GM18520 (cell line): ENCODE data around the gene MIB2.
"Not testable (repeated sequence)": the region's sequence is repeated elsewhere in the genome, so short reads cannot be mapped to it uniquely, and the experiment has no call there.

Experiments
- ATAC-seq: cut with Tn5 transposase; IDR thresholded peaks from one replicate; pipeline ENCODE4 v1.9.1; 2021; ENCODE audit not compliant: unreplicated experiment

Gene MIB2

DNA sequence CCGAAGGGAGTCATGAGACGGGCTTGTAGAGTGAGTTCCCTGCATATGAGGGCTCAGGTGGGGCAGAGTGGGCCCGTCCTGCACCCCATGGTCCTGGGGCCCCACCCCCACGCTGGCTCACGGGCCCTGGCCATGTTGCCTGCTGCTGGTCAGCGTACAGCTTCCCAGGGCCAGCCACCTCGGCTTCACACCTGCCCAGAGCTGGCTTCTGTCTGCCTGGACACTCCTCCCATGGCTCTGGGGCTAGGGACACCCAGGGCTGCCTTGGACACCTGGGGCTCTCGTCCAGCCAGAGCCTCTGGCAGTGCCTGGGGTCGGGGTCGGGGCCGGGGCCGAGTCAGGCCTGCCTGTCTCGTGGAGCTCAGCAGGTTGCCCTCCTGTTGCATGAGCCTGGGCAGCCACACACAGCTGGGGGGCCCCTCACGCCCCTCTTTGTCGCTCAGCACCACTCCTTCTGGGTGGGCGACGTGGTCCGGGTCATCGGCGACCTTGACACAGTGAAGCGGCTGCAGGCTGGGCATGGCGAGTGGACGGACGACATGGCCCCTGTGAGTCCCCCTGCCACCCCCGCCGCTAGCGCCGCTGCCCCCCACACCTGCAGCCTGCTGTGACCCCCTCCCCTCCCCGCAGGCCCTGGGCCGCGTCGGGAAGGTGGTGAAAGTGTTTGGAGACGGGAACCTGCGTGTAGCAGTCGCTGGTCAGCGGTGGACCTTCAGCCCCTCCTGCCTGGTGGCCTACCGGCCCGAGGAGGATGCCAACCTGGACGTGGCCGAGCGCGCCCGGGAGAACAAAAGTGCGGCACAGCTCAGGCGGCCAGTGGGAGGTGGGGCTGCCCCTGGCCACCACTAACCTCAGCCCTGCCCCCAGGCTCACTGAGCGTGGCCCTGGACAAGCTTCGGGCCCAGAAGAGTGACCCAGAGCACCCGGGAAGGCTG is 11.2 kb downstream of the MIB2 start:
- no peak for ATAC-seq

DNA sequence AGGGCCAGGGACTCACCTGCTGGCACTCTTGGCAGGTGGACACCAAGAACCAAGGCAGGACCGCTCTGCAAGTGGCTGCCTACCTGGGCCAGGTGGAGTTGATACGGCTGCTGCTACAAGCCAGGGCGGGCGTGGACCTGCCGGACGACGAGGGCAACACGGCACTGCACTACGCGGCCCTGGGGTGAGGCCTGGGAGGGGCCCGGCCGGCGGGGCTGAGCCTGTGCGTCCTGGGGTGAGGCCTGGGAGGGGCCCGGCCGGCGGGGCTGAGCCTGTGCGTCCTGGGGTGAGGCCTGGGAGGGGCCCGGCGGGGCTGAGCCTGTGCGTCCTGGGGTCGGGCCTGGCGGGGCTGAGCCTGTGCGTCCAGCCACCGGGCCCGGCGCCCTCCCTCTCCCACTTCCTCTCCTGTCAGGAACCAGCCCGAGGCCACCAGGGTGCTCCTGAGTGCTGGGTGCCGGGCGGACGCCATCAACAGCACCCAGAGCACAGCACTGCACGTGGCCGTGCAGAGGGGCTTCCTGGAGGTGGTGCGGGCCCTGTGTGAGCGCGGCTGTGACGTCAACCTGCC is 12.0 kb downstream of the MIB2 start:
- no peak for ATAC-seq

- no peak for ATAC-seq
Measured at GRCh38 chr1:1627829-1628753, 12.8 kb downstream of the MIB2 start.

DNA sequence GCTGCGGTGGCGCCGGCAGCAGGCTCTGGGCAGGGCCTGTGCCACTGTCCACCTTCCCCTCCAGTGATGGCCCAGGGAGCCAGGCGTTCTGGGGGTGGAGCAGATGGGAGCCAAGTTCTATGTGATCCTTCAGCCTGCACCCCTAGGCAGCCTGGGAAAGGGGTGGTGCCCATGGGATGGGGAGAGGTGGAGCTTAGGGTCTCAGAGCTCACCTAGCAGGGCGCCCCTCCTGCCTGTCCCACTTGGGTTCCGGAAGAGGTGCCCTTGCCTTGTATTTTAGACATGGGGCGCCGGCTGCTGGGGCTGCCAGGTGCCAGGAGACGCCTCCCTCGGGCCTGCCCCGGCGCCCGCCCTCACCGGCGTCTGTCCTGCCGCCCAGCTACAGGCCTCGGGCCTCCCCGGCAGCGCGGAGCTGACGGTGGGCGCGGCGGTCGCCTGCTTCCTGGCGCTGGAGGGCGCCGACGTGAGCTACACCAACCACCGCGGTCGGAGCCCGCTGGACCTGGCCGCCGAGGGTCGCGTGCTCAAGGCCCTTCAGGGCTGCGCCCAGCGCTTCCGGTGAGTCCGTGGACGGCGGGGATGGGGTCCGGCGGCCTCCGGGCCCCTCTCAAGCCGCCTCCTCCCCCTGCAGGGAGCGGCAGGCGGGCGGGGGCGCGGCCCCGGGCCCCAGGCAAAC is 13.6 kb downstream of the MIB2 start:
- no peak for ATAC-seq

- no peak for ATAC-seq
Measured at GRCh38 chr1:1629430-1630190, 14.3 kb downstream of the MIB2 start.

DNA sequence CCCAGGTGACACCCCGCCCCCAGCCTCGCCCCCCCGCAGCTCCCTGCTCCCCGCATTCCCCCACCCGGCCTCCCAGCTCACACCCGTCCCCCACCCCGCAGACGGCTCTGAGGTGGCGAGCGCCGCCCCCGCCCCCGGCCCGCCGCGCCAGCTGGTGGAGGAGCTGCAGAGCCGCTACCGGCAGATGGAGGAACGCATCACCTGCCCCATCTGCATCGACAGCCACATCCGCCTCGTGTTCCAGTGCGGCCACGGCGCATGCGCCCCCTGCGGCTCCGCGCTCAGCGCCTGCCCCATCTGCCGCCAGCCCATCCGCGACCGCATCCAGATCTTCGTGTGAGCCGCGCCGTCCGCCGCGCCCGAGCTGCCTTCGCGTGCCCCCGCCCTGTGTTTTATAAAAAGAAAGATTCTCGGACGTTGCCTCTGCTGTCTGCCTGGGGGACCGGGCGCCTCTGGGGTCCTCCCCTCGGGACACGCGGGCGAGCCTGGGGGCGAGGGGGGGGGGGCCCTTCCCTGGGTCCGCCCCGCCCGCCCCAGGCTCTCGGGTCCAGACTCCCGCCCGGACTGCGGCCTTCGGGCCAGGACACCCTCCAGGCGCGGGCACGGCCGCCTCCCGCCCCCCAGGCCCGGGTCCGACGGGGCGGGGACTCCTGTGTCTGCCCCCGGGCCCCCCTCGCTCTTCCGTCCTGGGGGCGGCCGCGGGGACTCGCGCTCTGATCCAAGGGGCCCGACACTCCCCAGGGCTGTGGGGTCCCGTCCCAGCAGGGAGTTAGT is 15.1 kb downstream of the MIB2 start:
- peak; percentile 63 for ATAC-seq

DNA sequence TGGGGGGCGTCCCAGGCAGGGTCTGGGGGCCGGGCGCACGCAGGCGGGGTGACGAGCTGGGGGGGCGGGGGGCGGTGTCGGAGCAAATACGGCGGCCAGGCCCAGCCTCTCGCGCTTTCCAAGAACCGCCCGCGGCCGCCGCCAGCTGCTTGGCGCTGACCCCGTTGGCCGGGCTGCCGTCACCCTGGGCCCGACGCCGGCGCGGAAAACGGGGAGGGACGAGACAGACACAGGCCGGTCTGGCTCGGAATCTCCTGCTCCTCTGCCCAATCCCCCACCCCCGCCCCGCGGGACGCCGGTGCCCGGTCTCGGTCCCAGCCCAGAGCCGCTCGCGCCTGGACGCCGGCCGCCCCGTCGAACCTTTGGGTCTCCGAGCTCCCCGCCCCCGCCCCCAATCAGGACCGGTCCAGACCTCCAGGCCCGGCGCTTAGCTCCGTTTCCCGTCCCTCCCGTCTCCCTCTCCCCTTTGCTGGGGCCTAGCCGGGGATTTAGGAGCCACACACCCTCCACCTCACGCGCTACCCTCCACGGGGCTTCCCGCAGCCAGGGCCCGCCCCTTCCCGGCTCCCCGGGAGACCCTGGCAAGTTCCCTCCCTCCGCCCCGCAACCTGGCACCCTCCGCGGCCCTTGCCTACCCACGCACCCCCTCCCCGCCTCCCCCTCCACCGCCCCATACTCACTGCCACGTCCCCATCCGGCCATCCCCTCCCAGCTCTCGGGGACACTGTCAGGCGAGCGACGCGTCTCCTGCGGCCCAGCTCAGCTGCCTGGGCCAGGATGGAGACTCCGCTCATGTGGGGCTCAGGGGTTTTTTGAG is 15.9 kb downstream of the MIB2 start:
- ATAC-seq, result no peak

DNA sequence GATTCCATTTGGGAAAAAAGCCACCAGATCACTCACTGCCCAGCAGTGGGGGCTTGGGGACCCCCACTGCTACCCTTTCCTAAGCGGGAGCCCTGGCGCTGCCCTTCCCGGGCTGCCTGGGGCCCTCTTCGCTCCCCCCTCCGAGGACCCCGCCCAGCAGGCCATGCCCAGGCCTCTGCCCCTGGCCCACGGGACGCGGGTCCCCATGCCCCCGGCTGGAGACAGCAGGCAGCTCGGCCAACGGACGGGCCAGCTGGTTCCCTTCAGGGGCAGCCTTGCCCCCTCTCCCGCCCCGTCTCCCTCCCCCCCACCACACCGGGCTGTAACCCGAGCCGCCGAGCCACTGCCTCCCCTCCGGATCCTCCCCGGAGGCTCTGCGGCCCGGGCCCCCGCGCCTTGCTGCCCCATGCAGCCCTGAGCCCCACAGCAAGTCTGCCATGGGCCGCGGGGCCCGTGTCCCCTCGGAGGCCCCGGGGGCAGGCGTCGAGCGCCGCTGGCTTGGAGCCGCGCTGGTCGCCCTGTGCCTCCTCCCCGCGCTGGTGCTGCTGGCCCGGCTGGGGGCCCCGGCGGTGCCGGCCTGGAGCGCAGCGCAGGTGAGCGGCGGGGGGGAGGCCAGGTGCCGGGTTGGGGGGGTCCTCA is 16.6 kb downstream of the MIB2 start, which contains the start of gene MMP23B:
Gene MMP23B (plus strand): TSS at position 392 of the 639 bp plus-strand sequence. CDS start 46 bp downstream, at position 438.
- no peak for ATAC-seq

GRCh38 chr1:1633409-1633808 is 18.1 kb downstream of the MIB2 start:
- ATAC-seq, result not testable (repeated sequence)

- not testable (repeated sequence) for ATAC-seq
Measured at GRCh38 chr1:1634613-1635012, 19.3 kb downstream of the MIB2 start.

DNA sequence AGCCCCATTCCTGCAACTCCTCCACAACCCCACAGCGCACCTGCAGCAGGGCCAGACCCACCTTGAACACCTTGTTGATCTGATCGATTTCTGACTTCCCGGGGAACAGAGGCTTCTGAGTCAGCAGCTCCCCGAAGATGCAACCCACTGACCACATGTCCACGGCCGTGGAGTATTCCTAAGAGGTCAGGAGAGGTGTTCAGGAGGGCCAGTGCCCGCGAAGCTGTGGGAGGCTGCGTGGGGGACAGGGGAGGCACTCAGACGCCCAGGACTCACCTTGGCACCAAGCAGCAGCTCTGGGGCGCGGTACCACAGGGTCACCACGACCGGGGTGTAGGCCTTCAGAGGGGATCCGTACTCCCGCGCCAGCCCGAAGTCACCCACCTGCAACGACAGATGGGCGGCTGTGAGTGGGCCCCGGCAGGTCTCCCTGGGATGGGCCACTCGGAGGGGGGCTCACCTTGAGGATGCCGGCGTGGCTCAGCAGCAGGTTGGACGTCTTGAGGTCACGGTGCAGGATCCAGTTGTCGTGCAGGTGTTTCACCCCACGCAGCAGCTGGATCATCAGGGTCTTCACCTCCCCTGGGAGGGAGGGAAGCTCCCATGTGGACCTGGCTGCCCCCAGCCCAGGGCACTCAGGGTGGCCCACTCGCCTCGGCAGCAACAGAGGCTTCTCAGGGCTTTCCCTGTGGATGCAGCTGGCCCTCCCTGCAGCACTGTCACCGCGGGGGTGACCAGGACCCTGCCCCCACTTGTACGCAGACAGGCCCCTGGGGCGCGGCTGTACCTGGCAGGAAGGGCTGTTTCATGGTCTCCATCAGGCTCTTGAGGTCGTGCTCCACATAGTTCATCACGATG is 21.6 kb downstream of the MIB2 start:
- ATAC-seq, result not testable (repeated sequence)

DNA sequence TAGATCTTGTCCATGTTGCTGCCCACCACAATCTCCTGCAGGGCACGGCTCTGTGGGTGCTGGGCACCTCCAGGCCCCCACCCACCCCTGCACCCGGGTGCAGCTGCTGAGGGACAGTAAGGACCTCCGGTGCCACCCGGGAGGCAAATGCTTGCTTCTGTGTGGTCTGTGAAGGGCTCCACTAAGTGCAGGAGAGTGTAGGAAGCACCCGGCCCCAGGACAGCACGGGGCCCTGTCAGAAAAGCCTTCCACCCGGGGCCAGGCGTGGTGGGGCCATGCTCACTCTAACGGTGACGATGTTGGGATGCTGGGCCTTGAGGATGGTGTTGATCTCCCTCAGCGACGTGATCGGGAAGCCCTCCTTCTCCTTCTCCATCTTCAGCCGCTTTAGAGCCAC is 22.2 kb downstream of the MIB2 start:
- not testable (repeated sequence) for ATAC-seq

GRCh38 chr1:1638528-1638927 is 23.2 kb downstream of the MIB2 start:
- not testable (repeated sequence) for ATAC-seq

GRCh38 chr1:1639368-1639767 is 24.1 kb downstream of the MIB2 start:
- not testable (repeated sequence) for ATAC-seq

- ATAC-seq, result not testable (repeated sequence)
Measured at GRCh38 chr1:1640081-1640480, 24.8 kb downstream of the MIB2 start.

DNA sequence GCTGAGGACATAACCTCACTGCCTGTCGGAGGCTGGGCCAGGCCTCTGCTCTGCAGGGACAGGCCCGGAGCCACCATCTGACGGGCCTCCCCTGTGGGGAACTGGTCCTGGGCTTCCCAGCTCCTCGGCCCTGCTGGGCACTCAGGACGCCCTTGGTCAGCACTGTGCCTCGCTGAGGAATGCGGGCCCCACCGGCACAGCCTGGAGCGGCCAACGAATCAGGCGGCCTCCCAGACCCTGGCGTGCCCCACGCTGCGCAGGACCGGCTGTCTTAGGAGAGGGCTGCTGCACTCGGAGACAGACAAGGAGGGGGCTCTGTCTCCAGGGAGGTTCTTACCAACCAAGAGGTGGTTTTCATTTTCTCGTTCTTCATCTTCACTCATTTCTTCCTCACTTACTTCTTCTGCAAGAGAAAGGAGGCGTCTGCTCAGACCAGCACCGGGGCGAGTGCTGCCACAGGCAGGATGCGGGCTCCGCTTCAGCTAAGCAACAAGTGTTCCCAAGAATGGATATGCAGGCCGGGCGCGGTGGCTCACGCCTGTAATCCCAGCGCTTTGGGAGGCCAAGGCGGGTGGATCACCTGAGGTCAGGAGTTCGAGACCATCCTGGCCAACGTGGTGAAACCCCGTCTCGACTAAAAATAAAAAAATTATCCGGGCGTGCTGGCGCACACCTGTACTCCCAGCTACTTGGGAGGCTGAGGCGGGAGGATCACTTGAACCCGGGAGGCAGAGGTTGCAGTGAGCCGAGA is 25.6 kb downstream of the MIB2 start:
- not testable (repeated sequence) for ATAC-seq
